NCI-H526 (cell line): ENCODE results near the gene MARK3.

Experiments used
- DNase-seq, 2 experiments: peaks; one replicate each; lab custom pipeline; 2025; lab: John Stamatoyannopoulos, UW

Gene MARK3

GRCh38 chr14:103367995-103368394 is 17.2 kb upstream of the MARK3 start:
- DNase-seq, result no peak

- no peak for DNase-seq
Measured at GRCh38 chr14:103370087-103370486, 15.1 kb upstream of the MARK3 start.

- no peak for DNase-seq
Measured at GRCh38 chr14:103372017-103372416, 13.2 kb upstream of the MARK3 start.

- DNase-seq, result no peak
Measured at GRCh38 chr14:103372552-103373304, 12.5 kb upstream of the MARK3 start.

GRCh38 chr14:103374121-103374520 is 11.1 kb upstream of the MARK3 start:
- no peak for DNase-seq

- no peak for DNase-seq
Measured at GRCh38 chr14:103377522-103378037, 7.6 kb upstream of the MARK3 start.

- no peak for DNase-seq
Measured at GRCh38 chr14:103378038-103378854, 7.0 kb upstream of the MARK3 start.

- no peak for DNase-seq
Measured at GRCh38 chr14:103380719-103381377, 4.4 kb upstream of the MARK3 start.

- no peak for DNase-seq
Measured at GRCh38 chr14:103382376-103382775, 2.8 kb upstream of the MARK3 start.

- peak in 1 of 2 experiments; percentile 52 for DNase-seq
Measured at GRCh38 chr14:103384450-103385151, 614 bp upstream of the MARK3 start.

GRCh38 chr14:103385929-103386712 is 906 bp downstream of the MARK3 start:
- DNase-seq, result peak; percentile 19 to 63

- DNase-seq, result peak in 1 of 2 experiments; percentile 18
Measured at GRCh38 chr14:103386713-103387329, 1.6 kb downstream of the MARK3 start.

- no peak for DNase-seq
Measured at GRCh38 chr14:103388664-103389063, 3.4 kb downstream of the MARK3 start.

GRCh38 chr14:103390605-103391004 is 5.4 kb downstream of the MARK3 start:
- DNase-seq, result no peak

GRCh38 chr14:103391048-103391447 is 5.8 kb downstream of the MARK3 start:
- DNase-seq, result peak; percentile 65 to 80

GRCh38 chr14:103392106-103392505 is 6.9 kb downstream of the MARK3 start:
- no peak for DNase-seq

GRCh38 chr14:103392572-103392971 is 7.4 kb downstream of the MARK3 start:
- DNase-seq, result no peak

- no peak for DNase-seq
Measured at GRCh38 chr14:103393070-103393469, 7.9 kb downstream of the MARK3 start.

GRCh38 chr14:103393676-103394626 is 8.7 kb downstream of the MARK3 start:
- peak in 1 of 2 experiments; percentile 47 for DNase-seq
